Liver (tissue), 3 donors: ENCODE measurements around the gene ZSCAN31.

ENCODE experiments used
- TAF1 ChIP-seq: conservative IDR thresholded peaks from 2 replicates; pipeline ENCODE4 v1.6.1; 2016; ENCODE audit warnings: antibody characterized with exemption, mild to moderate bottlenecking
- YY1 ChIP-seq: IDR thresholded peaks from 2 replicates; pipeline ENCODE4 v1.6.1; 2016; ENCODE audit warnings: antibody characterized with exemption, mild to moderate bottlenecking
- TF ChIP-seq, protein P1 (sequence below): fragments of 150-350 bp; IDR thresholded peaks from 2 replicates; pipeline ENCODE4 v1.5.1; 2017; ENCODE audit warnings: improper control_type of control experiment, low read depth, low read length; ENCODE audit not compliant: missing input control
- TF ChIP-seq, protein P2 (sequence below): IDR thresholded peaks from 2 replicates; pipeline ENCODE4 v1.6.1; 2016; ENCODE audit warnings: antibody characterized with exemption
- donor health status: healthy.
- donor health status: healthy.

DNA sequence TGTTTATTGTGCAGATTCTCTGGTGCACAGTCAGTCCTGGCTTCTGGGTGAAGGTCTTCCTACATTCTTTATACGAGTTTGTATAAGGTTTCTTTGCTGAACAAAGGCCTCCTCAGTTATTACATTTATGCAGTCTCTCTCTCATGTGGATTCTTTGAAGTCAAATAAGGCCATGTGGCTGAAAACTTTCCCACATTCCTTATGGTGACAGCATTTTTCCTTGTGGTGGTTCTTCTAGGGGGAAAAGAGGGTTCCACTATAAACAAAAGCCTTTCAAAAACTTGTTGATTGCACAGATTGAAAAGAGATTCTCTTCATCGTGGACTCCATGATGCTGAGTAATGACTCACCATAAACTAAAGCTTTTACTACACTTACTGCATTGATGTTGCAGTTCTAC is 44.4 kb upstream of the ZSCAN31 start:
- TF ChIP-seq, protein P1, sequence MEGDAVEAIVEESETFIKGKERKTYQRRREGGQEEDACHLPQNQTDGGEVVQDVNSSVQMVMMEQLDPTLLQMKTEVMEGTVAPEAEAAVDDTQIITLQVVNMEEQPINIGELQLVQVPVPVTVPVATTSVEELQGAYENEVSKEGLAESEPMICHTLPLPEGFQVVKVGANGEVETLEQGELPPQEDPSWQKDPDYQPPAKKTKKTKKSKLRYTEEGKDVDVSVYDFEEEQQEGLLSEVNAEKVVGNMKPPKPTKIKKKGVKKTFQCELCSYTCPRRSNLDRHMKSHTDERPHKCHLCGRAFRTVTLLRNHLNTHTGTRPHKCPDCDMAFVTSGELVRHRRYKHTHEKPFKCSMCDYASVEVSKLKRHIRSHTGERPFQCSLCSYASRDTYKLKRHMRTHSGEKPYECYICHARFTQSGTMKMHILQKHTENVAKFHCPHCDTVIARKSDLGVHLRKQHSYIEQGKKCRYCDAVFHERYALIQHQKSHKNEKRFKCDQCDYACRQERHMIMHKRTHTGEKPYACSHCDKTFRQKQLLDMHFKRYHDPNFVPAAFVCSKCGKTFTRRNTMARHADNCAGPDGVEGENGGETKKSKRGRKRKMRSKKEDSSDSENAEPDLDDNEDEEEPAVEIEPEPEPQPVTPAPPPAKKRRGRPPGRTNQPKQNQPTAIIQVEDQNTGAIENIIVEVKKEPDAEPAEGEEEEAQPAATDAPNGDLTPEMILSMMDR, result no peak
- TF ChIP-seq YY1, result no peak
- TF ChIP-seq, protein P2, sequence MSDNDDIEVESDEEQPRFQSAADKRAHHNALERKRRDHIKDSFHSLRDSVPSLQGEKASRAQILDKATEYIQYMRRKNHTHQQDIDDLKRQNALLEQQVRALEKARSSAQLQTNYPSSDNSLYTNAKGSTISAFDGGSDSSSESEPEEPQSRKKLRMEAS, result no peak
- no peak for TF ChIP-seq TAF1
